ENCODE results near the gene OR51S1.

- TF ChIP-seq, protein P1, sequence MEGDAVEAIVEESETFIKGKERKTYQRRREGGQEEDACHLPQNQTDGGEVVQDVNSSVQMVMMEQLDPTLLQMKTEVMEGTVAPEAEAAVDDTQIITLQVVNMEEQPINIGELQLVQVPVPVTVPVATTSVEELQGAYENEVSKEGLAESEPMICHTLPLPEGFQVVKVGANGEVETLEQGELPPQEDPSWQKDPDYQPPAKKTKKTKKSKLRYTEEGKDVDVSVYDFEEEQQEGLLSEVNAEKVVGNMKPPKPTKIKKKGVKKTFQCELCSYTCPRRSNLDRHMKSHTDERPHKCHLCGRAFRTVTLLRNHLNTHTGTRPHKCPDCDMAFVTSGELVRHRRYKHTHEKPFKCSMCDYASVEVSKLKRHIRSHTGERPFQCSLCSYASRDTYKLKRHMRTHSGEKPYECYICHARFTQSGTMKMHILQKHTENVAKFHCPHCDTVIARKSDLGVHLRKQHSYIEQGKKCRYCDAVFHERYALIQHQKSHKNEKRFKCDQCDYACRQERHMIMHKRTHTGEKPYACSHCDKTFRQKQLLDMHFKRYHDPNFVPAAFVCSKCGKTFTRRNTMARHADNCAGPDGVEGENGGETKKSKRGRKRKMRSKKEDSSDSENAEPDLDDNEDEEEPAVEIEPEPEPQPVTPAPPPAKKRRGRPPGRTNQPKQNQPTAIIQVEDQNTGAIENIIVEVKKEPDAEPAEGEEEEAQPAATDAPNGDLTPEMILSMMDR (IDR thresholded peaks at IDR 0.05), result no peak
- TF ChIP-seq POLR2A (IDR thresholded peaks at IDR 0.05), result no peak
Measured at GRCh38 chr11:4865855-4866254, 16.8 kb upstream of the OR51S1 start.

Measured in Peyer's patch (tissue), 4 donors.